GM18502 (cell line): ENCODE measurements around the gene ACOT7.
"Not testable (repeated sequence)": the region's sequence is repeated elsewhere in the genome, so short reads cannot be mapped to it uniquely, and the experiment has no call there.

Source experiments
- ATAC-seq: cut with Tn5 transposase; IDR thresholded peaks from one replicate; pipeline ENCODE4 v1.9.1; 2021; ENCODE audit warnings: mild to moderate bottlenecking; ENCODE audit not compliant: unreplicated experiment, poor library complexity

ACOT7 gene

DNA sequence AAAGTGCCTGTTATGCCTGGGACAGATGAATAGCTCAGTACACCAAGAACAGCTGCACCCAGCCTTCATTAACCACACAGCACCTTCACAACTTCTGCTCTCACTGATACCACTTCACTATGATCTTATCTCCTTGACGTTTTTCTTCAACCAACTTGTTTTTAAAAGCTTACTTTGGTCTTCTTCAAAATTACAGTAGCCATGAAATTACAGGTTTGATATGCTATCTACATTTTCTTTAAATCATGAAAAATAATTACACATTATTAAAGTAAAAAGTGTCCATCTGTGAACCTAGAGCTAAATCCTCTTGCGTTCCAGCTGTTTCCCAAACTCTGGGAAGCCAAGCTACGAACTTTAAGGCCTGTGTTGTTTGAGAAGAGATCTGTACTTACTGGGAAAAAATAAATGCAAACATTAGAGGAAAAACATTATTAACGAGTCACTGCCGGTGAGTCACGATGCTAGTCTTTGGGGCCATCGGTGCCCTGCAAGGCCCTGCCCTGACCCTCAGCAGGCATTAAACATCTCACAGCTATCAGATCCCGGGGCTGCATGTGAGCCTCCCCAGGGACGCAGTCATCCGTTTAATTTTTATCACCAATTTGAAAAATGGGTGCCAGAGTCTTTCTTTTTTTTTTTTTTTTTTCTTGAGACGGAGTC is 76.3 kb downstream of the ACOT7 start:
- ATAC-seq, result no peak

- no peak for ATAC-seq
These were observed 77.1 kb downstream of the ACOT7 start for GRCh38 chr1:6316240-6317097.

DNA sequence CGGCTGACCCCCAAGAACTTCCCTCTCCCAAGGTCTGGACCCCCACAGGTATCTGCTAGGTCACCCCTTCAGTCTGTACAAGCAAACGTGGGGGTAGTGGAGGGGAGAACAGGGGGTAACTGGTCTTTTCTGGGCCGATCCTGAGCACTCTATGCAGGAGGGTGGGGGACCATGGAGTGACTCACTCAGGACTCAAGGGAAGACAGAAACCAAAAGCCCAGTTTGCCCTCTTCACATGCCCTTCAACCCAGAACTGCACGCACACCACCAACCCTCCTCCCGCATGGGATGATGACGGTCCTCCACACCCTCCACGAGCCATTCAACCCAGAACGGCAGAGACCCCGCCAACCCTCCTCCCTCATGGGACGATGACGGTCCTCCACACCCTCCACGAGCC is 79.1 kb downstream of the ACOT7 start:
- no peak for ATAC-seq

DNA sequence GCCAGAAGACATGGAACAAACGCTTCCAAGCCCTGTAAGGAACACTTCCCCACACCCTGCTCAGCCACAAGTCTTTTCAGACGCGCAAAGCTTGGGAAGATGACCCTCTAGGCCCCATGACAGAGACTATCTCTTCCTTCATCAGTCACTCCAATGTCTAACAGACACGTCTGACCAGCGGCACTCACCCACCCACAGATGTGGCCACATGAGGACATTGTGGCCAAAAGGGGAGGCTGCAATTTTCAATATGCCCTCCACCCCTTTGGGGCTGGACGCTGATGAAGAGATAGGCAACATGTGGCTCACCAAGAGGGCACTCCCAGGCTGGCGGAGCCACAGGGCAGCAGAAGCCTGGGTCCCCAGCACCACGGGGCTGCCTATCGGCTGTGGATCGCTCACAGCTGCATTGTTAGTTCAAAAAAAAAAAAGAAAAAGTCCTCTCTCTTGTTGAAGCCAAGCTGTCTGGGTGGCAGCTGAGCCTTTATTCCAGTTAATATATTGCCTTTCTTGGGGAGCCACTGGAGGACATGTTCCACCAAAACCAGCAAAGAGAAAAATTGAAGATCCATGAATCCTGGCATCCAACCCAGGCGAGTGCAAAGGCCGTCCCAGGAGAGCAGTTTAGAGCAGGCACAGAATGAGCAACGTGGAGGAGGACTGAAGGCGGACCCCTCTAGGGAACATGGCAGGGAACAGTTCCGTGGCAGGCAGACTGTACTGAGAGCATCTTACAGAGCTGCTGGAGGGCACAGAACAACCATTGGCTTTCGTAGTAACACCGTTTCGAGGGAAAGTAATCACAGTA is 80.0 kb downstream of the ACOT7 start:
- no peak for ATAC-seq

DNA sequence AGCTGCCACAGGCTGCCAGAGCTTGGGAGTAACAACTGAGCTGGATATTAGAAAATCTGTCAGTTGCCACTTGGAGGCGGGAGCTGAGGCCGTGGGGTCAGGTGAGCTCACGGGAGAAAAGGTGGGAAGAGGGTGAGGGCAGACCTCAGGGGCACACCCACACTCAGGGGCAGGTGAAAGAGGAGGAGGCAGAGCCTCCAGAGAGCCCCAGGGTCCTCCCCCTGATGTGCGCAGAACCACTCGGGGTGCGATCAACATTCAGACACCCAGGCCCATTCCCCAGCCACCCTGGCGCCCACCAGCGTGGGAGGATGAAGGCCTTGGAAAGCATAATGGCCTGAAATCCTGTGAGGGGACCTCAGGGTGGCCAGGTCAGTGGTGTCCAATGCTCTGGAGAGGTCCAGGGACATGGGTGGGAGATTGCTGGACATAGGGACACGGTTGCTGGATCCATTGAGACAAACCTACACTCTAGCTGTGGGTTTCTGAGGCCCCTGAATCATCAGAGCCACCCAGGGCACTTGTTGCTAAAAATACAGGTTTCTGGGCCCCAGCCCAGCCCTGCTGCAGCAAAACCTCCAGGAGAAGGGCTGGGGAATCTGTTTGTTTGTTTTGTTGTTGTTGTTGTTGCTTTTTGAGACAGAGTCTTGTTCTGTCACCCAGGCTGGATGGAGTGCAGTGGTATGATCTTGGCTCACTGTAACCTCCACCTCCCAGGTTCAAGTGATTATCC is 83.3 kb downstream of the ACOT7 start:
- no peak for ATAC-seq

- no peak for ATAC-seq
These were observed 84.0 kb downstream of the ACOT7 start for GRCh38 chr1:6309564-6309963.

DNA sequence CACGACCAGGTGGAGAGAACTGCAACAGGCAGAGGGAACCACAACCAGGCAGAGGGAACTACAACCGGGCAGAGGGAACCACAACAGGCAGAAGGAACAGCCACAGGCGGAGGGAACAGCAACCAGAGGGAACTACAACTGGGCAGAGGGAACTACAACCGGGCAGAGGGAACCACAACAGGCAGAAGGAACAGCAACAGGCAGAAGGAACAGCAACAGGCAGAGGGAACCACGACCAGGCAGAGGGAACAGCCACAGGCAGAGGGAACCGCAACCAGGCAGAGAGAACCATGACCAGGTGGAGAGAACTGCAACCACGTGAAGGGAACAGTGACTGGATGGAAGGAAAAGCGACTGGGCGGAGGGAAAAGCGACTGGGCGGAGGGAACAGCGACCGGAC is 85.1 kb downstream of the ACOT7 start:
- ATAC-seq, result no peak

- ATAC-seq, result not testable (repeated sequence)
These were observed 85.9 kb downstream of the ACOT7 start for GRCh38 chr1:6307682-6308081.

GRCh38 chr1:6307099-6307498 is 86.5 kb downstream of the ACOT7 start:
- no peak for ATAC-seq

DNA sequence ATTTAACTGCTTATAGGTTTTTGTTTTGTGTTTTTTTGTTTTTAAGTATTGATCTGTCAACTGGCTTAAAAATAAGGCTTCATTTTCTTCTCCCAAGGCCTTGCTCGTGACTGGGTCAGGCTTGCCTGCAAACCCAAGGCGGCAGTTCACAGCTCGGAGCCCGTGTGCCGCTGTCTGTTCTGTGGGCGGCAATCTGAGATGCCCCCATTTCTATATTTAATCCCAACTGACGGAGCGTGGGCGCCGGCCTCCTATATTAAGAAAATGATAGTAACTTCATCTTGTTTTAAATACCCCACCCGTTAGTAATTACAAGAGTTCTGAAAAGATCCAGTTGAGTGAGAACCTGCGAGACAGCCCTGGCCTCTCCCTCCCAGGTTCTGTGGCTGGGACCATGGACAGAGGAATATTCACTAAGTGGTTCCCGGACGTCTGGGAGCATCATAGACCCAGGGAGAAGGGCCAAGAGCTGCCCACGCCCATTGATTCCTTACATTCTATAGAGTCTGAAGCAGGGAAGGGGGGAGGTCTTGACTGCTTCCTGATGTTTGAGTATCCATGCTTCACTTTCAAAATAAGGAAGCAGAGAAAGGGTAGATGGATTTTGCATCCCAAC is 90.1 kb downstream of the ACOT7 start:
- no peak for ATAC-seq

- ATAC-seq, result no peak
These were observed 91.0 kb downstream of the ACOT7 start for GRCh38 chr1:6302568-6302967.

DNA sequence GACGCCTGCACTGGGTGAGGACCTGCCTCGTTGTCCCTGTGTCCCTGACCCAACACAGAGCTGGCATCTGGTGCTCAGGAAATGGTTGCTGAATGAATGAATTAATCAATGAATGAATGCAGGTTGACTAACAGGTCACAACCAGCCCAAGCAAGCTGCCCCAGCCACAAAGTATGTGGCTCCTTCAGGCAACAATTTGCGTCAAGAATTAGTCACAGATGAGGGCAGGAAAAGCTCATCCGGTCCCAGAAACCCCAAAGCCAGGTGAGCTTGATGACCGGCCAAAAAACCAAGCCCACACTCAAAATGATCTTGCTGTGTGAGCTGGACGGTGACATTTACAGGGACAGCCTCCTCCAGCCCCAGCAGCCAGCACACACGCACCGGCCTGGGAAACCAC is 92.0 kb downstream of the ACOT7 start:
- no peak for ATAC-seq

DNA sequence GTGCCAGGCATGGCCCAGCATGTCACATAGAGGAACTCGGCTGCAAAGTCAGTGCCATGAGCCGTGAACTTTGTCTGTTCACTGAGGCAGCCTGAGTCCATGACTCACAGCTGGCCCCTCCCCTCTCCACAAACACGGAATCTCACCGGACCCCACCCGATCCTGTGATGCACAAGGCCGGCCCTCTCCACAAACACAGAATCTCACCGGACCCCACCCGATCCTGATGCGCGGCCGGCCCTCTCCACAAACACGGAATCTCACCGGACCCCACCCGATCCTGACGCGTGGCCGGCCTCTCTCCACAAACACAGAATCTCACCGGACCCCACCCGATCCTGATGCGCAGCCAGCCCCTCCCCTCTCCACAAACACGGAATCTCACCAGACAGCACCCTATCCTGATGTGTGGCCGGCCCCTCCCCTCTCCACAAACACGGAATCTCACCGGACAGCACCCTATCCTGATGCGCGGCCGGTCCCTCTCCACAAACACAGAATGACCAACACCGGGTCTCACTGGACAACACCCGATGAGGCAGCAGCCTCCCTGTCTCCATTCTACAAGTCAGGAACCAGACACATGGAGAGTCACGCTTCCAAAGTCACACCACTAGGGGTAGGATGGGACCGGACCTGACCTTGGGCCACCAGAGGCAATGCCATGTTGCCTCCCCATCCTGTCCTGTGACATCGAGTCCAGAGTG is 93.1 kb downstream of the ACOT7 start:
- no peak for ATAC-seq

DNA sequence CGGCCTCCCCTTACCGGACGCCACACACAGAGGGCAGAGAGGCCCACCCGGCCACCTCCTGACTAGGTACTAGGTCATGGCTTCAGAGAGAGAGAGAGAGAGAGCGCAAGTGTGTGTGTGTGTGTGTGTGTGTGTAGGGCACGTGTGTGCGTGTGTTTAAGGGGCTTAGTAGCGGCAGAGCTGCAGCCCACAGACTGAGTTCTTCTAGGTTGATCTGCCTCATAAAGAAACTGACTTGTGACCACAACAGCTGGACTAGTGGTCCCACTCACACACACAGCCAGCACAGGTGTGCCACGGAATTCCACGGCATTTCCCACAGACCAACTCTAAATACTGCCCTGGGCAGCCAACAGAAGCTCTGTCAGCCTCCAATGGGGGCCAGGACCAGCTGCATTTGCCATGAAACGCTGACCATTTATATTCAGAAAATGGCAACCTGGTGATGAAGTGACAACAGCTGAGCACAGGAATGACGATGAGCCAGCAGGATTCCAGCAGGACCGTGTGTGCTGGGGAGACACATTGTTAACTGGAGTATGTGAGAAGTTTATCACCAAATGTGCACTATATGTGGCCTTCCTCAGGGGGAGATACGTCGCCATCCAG is 93.9 kb downstream of the ACOT7 start:
- ATAC-seq, result no peak

DNA sequence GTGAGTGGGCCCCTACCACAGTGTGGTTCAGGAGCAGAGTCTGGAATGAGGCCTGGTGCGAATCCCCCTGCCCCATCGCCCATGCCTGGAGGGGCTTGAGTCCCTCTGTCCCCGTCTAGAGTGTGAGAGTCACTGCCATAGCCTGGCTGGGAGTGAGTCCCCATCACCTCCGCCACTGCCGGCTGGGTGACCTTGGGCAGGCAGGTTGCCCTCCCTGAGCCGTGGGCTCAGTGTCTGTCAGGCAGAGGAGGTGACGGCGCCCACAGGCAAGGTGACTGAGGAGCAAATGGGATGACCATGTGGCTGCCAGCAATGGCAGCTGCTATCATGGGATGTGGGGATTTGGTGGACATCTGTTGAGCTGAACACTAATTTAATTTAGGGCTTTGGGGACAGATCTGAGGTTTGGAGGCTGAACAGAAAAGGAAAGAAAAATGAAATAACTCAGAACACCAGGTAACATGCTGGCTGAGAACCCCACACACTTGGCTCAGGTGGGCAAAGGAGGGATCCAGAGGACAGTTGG is 94.6 kb downstream of the ACOT7 start:
- no peak for ATAC-seq

DNA sequence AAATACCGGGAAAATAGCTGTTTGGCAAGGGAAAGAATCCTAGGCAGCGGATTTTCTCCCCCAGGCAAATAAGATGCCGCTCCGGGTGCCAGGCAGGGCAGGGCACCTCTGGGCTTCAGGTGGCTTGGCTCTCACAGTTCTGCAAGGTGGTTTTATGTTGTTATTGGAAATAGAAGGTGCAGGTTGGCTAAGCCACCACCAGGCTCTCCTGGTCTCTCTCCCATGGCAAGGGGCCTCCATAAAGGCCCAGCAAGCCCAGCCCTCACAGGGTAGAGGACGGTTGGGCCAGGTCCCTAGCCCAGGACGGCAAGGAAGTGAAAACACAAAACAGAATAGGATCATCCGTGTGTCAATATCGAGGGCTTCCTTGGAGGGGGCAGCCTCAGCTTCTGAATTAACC is 95.0 kb downstream of the ACOT7 start:
- ATAC-seq, result no peak

GRCh38 chr1:6295910-6296309 is 97.7 kb downstream of the ACOT7 start:
- ATAC-seq, result no peak

GRCh38 chr1:6294890-6295556 is 98.5 kb downstream of the ACOT7 start:
- ATAC-seq, result no peak
